Limb (tissue), 2 donors: Measurements from ENCODE around the gene MAOA.

Experiments used
- DNase-seq, 2 donors: peaks; one replicate each; pipeline ENCODE4 v3.0.0-alpha.2; 2016; ENCODE audit errors: extremely low spot score in 2 of 2

Gene MAOA

DNA sequence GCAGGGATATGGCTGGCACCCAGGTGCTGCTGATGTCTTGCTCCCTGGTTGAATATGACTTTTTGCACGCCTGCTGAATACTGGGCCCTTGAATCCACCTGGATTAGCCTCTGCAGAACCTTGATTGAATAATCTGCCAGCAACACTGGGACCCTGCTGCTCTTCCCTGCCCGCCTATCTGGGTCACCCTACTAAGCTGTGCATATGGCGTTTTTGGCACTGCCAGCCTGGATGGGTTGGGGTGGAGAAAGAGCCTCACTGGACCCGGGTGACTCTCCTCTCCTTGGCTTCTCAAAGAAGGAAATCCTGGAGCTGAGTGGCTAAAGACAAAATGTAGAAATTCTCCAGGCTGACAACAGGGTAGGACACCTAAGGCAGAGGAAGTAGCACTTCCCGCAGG, 100.0 kb downstream of the MAOA start:
- DNase-seq = no peak

DNA sequence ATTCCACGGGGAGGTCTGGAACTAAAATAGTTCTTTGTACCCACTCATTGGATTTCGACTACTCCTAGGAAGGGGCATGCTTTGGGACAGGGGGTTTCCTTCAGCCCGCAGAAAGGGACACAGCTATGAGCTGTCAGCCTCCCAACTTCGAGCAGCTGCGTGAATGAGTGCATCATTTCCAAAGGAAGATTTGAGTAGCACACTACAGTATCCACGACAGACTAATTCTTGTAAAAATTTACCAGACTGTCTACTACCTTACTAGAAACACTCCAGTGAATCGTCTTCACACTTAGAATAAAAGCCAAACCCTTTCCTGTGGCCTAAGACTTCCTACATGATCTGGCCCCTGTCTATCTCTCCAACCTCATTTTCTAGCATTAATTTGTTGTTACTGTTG, 101.9 kb downstream of the MAOA start:
- no peak for DNase-seq

GRCh38 chrX:43785930-43786591, 130.0 kb downstream of the MAOA start:
- no peak for DNase-seq
